GM19351 (cell line): Measurements from ENCODE around the gene NCOR1.
"Not testable (repeated sequence)": the region's sequence is repeated elsewhere in the genome, so short reads cannot be mapped to it uniquely, and the experiment has no call there.

ENCODE experiments used
- ATAC-seq: cut with Tn5 transposase; IDR thresholded peaks from one replicate; pipeline ENCODE4 v1.9.1; 2021; ENCODE audit warnings: mild to moderate bottlenecking, moderate library complexity; ENCODE audit not compliant: unreplicated experiment

Gene NCOR1

DNA sequence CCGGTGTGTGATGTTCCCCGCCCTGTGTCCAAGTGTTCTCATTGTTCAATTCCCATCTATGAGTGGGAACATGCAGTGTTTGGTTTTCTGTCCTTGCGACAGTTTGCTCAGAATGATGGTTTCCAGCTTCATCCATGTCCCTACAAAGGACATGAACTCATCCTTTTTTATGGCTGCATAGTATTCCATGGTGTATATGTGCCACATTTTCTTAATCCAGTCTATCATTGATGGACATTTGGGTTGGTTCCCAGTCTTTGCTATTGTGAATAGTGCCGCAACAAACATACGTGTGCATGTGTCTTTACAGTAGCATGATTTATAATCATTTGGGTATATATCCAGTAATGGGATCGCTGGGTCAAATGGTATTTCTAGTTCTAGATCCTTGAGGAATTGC, 63.0 kb downstream of the NCOR1 start:
- not testable (repeated sequence) for ATAC-seq

DNA sequence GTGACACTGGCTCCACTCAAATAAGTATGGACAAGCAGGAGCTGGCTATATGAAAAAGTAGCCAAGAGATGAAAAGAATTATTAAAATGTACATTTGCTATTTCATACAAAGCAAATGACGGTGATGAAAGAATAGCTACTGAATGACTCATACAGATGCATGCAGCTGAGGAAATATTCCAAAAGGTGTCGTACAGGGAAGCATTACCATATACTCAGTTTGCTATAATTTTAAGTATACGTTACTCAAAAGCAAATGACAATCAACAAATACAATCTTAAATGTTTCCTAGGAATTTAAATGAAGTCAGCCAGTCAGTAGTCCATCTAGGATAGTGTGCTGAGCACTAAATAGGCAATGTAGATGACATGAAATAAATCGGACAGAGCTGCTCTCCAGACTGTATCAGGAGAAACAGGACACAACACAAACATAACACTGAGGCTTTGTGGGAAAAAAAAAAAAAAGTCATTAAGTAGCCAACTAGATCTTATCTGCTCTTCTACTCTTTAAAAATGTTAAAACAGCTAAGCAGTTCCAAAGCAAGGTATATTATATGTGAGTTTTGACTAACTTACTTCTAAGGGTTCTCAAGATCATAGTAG, 65.0 kb downstream of the NCOR1 start:
- ATAC-seq, result no peak

DNA sequence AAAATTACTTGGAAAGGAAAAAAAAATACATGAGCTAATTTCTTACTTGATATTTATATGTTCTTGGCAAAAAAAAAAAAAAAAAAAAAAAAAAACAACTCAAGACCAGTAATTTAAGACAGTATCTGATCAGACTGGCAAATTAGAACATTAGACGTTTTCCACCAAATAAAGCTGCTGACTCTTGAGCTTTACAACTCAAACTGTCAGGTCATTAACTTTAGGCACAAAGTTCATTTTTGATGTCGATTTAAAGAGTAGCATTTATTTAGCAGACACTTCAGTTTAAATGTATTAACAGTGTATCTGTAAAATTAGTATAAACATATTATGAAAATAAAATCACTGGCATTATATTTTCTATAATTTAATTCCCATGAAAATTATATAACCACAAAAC, 66.7 kb downstream of the NCOR1 start:
- no peak for ATAC-seq

DNA sequence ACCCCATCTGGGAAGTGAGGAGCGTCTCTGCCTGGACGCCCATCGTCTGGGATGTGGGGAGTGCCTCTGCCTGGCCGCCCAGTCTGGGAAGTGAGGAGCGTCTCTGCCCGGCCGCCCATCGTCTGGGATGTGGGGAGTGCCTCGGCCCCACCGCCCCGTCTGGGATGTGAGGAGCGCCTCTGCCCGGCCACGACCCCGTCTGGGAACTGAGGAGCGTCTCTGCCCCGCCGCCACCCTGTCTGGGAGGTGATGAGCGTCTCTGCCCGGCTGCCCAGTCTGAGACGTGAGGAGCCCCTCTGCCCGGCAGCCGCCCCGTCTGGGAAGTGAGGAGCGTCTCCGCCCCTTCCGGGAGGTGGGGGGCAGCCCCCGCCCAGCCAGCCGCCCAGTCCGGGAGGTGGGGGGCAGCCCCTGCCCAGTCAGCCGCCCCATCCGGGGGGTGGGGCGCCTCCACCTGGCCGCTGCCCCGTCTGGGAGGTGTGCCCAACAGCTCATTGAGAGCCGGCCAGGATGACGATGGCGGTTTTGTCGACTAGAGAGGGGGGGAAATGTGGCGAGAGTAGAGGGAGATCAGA, 69.9 kb downstream of the NCOR1 start:
- not testable (repeated sequence) for ATAC-seq

DNA sequence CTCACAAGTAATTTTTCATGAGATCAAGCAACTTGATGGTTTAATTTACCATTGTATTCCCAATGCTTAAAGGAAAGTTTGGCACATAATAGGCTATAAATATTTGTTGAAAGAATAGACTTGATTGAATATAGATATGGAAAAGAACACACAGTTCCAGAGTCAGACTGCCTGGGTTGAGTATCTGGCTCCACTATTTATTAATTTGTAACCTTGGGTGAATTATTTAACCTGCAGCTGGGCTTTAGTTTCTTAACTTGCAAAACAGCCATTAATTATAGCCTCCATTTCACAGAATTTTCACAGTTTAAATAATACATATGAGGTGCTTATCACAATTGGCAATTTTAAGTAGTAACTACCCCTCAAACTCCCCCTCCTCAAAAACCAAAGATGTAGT, 73.6 kb downstream of the NCOR1 start:
- no peak for ATAC-seq

DNA sequence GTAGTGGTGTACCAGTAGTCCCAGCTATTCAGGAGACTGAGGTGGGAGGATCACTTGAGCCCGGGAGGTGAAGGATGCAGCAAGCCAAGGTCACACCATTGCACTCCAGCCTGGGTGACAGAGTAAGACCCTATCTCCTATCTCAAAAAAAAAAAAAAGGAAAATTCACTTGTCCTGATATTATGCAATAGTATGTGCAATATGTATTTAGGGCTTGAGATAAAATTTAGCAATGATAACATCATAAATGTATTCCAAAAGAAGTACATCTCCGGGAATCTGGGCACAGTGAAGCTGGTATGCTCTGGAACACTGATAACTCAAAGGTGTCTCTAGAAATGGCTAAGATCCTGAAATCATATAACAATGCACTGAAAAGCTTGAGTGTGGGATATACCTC, 74.5 kb downstream of the NCOR1 start:
- no peak for ATAC-seq

DNA sequence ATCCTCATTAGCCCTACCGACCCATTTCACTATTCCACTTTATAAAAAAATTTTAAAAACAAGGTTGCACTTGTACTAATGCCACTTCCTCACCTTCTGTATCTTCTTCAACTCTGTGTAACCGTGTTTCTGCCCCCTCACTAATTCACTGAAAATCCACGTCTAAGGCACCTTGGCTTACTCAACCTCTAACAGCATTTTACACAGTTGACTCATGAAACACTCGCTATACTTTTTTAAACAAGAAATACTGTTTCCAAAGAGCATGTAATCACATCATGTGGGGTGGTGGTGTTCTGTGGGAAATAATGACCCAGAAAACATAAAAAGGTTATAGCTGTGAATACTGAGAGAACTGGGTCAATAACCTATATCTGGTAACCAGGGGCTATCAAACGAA, 79.9 kb downstream of the NCOR1 start:
- no peak for ATAC-seq

DNA sequence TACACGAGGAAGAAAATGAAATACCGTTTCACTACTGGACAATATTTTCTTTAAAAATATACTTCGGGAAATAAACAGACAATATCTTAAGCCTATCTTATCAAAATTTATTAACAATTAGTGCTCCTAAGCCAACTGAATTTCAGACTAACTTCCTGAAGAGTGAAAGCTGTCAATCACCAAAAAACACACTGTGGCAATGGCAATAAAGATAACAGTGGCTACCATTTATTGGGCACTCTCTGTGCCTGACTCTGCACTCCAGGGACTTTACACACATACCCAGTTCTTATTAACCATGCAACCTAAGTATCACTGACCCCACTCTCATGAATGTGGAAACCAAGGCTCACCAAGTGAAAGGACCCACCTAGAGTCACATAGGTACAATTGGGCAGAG, 83.7 kb downstream of the NCOR1 start:
- ATAC-seq, result no peak

DNA sequence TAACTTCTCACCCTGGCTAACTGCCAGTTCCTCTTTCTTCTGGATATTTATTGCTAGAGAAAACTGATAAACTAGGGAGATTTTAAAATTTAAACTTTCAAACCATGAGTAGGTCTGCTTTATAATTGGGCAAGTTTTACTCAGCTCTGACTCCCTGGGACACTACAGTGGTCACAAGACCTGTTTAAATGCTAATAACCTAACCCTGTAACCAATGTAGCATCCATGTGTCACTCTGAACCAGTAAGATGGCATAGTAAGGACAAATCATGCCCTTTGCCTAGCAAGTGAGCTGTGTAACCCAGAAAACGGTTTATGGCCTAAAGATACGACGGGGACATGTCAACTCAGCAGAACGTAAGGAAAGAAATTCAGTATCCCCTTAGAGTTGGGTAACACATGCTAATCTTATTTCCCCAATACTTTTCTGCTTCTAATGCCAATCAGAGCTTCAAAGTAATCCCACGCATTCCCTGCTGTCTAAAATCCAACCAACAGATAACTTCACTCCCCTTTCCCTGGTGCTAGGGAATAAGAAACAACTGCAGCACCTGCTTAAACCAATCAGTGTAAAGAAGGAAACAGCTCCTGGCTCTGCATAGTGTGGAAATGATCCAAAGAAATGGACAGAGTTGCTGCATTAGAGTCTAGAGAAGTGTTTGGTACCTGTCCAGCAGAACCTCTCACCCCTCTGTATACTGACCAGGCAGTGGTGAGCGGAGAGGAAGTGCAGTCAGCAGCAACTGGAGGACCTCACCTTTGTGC, 85.7 kb downstream of the NCOR1 start:
- ATAC-seq, result no peak

DNA sequence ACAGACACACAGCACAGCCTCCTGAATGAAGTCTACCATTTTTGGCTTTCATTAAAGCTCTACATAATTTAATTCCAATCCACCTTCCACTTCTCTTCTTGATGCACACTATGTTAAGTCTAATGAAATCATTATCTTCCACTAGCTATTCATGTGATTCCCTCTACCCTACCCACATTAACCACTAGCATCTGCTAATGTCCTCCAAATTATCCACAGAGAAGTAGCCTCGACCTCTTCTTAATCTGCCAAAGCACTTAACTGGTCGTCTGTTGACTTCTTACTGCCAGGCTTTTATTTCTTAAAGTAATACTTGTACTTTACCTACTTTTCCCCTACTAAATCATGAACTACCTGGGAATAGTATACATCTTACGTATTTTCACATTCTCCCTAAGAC, 91.8 kb downstream of the NCOR1 start:
- no peak for ATAC-seq

DNA sequence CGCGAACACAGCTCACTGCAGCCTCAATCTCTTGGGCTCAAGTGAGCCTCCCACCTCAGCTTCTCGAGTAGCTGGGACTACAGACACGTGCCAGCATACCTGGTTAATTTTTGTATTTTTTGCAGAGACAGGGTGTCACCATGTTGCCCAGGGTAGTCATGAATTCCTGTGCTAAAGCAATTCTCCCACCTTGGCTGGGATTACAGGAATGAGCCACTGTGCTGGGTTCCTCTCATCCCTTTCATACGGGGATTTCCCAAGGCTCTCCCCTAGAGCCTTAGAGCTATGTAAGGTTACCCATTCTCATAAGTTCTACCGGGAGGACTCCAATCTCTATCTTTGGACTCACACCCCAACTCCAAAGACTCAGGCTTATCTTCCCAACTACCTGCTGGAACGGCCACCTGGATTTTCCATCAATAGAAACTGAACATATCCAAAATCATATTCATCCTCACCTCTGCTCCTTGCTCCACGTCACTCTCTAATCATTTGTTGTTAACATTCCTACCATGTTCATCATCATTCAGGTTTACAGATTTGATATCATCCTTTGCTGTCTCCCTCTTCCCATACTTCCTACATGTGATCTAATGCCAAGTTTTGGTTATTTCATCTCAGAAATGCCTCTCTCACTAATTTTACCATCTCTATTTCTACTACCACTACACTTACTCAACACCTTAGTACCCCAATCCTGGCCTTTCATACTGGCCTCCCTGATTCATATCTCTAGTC, 92.5 kb downstream of the NCOR1 start:
- ATAC-seq, result no peak

DNA sequence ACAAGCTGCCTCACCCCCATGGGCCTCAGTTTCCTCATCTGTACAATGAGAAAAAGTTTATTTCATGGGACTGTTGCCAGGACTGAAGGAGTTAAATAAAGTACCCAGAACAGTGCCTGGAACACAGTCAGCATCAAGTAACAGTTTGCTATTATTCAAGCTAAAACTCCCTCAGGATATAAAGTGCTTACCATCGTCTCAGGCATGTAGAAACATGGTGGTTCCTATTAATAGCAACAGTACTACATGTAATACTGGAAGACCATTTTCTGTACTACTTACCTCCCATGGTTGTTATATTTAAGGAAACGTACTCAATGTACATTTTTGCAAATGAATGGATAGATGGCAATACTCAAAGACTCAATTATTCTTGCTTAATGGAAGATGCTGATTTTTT, 93.4 kb downstream of the NCOR1 start:
- ATAC-seq, result no peak

DNA sequence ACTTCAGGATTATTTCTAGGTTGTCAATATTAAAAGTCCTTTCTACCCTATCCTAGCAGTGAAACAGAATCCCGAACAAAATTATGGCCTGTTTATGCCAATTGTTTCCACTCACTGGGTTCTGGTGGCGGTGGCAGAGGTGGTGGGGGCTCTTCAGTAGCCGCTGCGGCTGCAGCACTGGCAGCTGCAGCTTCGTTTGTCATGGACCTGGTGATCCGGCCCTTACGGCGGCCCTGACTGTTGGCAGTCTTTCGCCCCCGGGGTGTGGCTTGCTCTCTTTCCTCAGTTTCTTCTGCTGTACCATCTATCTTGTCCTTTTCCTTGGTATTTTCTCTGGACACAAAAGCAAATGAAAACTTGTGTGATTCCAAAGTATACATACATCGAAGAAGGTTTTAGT, 94.4 kb downstream of the NCOR1 start:
- no peak for ATAC-seq

DNA sequence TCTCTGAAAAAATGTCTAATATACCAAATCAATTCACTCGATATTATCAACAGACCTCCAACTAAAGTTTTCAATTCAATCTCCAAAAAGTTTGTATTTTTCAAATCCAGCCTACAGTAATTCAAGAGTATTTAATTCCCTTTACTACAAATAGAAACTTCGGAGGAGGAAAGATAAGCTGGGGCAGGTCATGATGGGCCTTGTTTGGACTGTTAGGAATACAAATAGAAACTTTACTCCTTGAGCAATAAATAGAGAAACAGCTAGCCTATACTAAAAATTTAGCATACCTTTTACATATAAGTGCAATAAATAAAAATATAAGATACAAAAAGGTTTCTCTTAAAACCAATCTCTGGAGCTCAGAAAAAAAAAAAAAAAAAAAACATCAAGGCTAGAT, 98.2 kb downstream of the NCOR1 start:
- no peak for ATAC-seq

DNA sequence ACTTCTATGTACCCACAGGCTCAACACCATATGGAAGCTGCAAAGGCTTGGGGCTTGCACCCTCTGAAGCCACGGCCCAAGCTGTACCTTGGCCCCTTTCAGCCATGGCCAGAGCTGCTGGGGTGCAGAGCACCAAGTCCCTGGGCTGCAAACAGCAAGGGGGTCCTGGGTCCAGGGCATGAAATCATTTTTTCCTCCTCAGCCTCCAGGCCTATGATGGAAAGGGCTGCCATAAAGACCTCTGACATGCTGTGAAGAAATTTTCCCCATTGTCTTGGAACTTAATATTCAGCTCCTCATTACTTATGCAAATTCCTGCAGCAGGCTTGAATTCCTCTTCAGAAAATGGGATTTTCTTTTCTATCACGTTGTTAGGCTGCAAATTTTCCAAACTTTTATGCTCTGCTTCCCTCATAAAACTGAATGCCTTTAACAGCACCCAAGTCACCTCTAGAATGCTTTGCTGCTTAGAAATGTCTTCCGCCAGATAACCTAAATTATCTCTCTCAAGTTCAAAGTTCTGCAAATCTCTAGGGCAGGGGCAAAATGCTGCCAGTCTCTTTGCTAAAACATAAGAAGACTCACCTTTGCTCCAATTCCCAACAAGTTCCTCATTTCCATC, 100.1 kb downstream of the NCOR1 start:
- ATAC-seq, result not testable (repeated sequence)

DNA sequence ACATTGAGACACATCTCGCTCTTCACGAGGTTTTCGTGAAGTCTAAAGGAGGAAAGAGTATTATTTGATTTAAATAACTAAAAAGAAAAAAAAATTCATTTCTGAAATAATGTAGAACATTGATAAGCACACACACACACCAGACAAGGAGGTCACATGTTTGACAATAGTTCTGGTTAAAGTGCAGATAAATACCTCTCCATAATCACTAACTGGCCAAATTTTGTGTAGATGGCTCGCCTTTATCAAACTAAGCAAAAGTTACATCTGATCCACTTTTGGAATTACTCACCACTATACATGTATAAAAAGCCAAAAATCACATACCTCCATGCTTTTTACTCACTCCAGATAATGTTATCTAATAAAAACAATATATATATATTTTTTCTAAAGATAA, 106.5 kb downstream of the NCOR1 start:
- no peak for ATAC-seq

DNA sequence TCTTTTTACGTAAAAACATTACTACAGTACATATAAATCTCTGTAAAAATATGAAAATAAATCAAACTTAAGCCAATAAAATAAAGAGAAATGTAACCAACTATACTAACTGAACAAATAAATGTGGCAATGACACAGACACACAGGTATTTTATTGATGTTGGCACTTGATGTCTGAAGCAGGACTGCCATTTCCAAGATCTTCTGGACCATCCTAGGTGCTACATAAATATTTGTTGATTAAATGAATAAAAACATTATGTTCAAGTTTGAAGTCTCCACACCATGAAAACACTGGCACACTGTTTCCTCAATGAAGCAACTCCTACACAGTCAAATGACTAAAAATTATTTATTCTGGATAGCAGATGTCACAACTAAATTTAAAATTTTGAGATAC, 106.9 kb downstream of the NCOR1 start:
- ATAC-seq, result no peak

DNA sequence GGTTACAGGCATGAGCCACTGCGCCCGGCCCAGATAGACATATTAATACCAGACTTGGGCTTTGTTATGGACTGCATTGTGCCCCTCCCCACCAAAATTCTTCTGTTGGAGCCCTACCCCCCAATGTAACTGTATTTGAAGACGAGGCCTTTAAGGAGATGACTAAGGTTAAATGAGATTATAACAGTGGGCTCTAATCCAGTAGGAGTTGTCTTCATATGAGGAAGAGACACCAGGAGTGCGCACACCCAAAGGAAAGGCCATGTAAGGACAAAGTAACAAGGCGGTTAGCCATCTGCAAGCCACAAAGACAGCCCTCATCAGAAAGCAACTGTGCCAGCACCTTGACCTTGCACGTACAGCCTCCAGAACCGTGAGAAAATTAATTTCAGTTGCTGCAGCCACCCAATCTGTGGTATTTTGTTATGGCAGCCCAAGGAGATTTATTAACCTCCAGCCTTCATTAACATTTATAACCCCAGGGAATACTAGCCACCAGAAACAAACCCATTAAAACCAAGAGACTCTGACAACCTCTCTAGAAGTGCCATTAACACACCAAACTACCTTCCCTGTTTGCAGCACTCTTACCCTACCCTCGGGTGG, 108.1 kb downstream of the NCOR1 start:
- ATAC-seq, result no peak

DNA sequence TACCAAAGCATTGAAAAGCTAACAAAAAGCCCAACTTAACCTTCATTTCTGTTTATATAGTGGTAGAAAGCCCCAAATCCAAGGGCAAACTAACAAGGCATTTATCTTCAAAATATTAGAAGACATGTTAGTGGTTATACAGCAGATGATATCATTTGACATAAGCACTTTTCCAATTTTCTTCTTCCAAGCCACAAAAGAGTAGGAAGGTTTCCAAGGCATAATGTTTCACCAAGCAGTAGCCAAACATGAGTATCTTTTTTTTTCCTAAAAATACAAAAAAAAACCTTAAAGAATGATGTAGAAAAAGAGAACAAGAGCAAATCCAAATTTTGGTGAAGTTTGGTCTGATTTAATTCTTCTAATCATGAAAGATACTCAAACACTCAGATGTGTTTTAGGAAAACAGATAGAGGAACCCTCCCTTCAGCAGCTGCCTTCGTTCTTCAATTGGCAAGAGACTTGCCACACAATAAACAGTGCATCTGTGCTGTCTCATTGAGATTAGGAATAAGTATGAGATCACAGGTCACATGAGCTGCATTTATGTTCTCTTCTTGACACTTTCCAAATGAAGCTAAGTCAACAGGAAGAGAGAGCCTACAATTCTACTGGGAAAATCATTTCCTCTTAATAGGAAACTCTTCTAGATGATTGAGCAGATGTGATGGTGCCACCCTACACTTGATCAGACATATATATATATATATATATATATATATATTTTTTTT, 109.0 kb downstream of the NCOR1 start:
- ATAC-seq, result no peak

DNA sequence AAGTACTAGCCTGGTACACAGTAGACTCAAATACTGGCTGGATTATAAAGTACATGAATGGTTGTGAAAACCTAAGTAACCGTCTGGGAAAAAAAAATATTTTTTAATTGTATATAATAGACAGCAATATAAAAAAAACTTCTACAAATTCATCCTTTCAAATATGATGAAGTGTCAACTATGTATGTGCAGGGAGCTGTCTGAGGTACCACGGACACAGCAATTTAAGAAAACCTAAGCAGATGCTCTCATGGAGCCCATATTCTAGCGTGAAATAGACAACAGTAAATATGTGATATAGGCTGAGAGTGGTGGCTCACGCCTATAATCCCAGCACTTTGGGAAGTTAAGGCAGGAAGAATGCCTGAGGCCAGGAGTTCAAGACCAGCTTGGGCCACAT, 111.1 kb downstream of the NCOR1 start:
- no peak for ATAC-seq
